GM19193 (cell line): ENCODE data around the gene PCBP3.

ENCODE experiments used
- POLR2A ChIP-seq: IDR thresholded peaks from 4 replicates; pipeline ENCODE4 v1.6.1; 2011; ENCODE audit not compliant: insufficient read depth, insufficient read length; ENCODE audit errors: extremely low read depth

The PCBP3 gene

GRCh38 chr21:45918011-45918410 lies 274.5 kb downstream of the PCBP3 start:
- TF ChIP-seq POLR2A = no peak

- TF ChIP-seq POLR2A = no peak
Measured at GRCh38 chr21:45918835-45919447, 275.4 kb downstream of the PCBP3 start.

GRCh38 chr21:45919593-45919992 lies 276.1 kb downstream of the PCBP3 start:
- TF ChIP-seq POLR2A = no peak

GRCh38 chr21:45920824-45921600 lies 277.5 kb downstream of the PCBP3 start:
- TF ChIP-seq POLR2A = no peak

GRCh38 chr21:45921917-45922316 lies 278.4 kb downstream of the PCBP3 start:
- no peak for TF ChIP-seq POLR2A

GRCh38 chr21:45922648-45923047 lies 279.1 kb downstream of the PCBP3 start:
- TF ChIP-seq POLR2A = no peak

- TF ChIP-seq POLR2A = no peak
Measured at GRCh38 chr21:45923146-45923545, 279.6 kb downstream of the PCBP3 start.

GRCh38 chr21:45926281-45926680 lies 282.8 kb downstream of the PCBP3 start:
- TF ChIP-seq POLR2A = no peak

GRCh38 chr21:45927032-45927431 lies 283.5 kb downstream of the PCBP3 start:
- TF ChIP-seq POLR2A = no peak

GRCh38 chr21:45927851-45928850 lies 284.6 kb downstream of the PCBP3 start:
- TF ChIP-seq POLR2A = no peak

- no peak for TF ChIP-seq POLR2A
Measured at GRCh38 chr21:45929449-45929848, 285.9 kb downstream of the PCBP3 start.

- TF ChIP-seq POLR2A = no peak
Measured at GRCh38 chr21:45930231-45930760, 286.8 kb downstream of the PCBP3 start.

- no peak for TF ChIP-seq POLR2A
Measured at GRCh38 chr21:45930792-45931191, 287.3 kb downstream of the PCBP3 start.

- no peak for TF ChIP-seq POLR2A
Measured at GRCh38 chr21:45931397-45931969, 288.0 kb downstream of the PCBP3 start.
